GM19395 (cell line): ENCODE results near the gene CHMP3.
"Not testable (repeated sequence)": the region's sequence is repeated elsewhere in the genome, so short reads cannot be mapped to it uniquely, and the experiment has no call there.

Experiments used
- ATAC-seq: cut with Tn5 transposase; IDR thresholded peaks from one replicate; pipeline ENCODE4 v1.9.1; 2021; ENCODE audit warnings: mild to moderate bottlenecking, moderate library complexity; ENCODE audit not compliant: unreplicated experiment

CHMP3 gene

GRCh38 chr2:86562922-86563649, at the start of gene CHMP3:
CHMP3 (minus strand) TSS chr2:86563443; CDS start chr2:86563348, 95 bp downstream.
- peak; percentile 92 for ATAC-seq

GRCh38 chr2:86610871-86611270, 47.6 kb upstream of the CHMP3 start:
- no peak for ATAC-seq

- ATAC-seq: no peak
Observed at GRCh38 chr2:86608832-86609410, 45.7 kb upstream of the CHMP3 start.

- ATAC-seq: no peak
Observed at GRCh38 chr2:86603905-86604304, 40.7 kb upstream of the CHMP3 start.

- no peak for ATAC-seq
Observed at GRCh38 chr2:86598966-86599365, 35.7 kb upstream of the CHMP3 start.

- no peak for ATAC-seq
Observed at GRCh38 chr2:86596118-86596517, 32.9 kb upstream of the CHMP3 start.

- ATAC-seq: no peak
Observed at GRCh38 chr2:86593266-86593665, 30.0 kb upstream of the CHMP3 start.

- no peak for ATAC-seq
Observed at GRCh38 chr2:86592547-86593230, 29.4 kb upstream of the CHMP3 start.

GRCh38 chr2:86589701-86590100, 26.5 kb upstream of the CHMP3 start:
- not testable (repeated sequence) for ATAC-seq

- peak; percentile 78 for ATAC-seq
Observed at GRCh38 chr2:86584151-86584913, 21.1 kb upstream of the CHMP3 start.

GRCh38 chr2:86580560-86580959, 17.3 kb upstream of the CHMP3 start:
- no peak for ATAC-seq

- ATAC-seq: no peak
Observed at GRCh38 chr2:86577817-86578456, 14.7 kb upstream of the CHMP3 start.

- no peak for ATAC-seq
Observed at GRCh38 chr2:86570059-86570458, 6.8 kb upstream of the CHMP3 start.

- ATAC-seq: no peak
Observed at GRCh38 chr2:86566821-86567190, 3.6 kb upstream of the CHMP3 start.

- ATAC-seq: no peak
Observed at GRCh38 chr2:86566158-86566820, 3.0 kb upstream of the CHMP3 start.

GRCh38 chr2:86563650-86564061, 413 bp upstream of the CHMP3 start:
- no peak for ATAC-seq

- peak; percentile 17 for ATAC-seq
Observed at GRCh38 chr2:86562485-86562921, 740 bp downstream of the CHMP3 start.

GRCh38 chr2:86557836-86558235, 5.4 kb downstream of the CHMP3 start:
- no peak for ATAC-seq

GRCh38 chr2:86556508-86556907, 6.7 kb downstream of the CHMP3 start:
- ATAC-seq: no peak

- no peak for ATAC-seq
Observed at GRCh38 chr2:86552889-86553288, 10.4 kb downstream of the CHMP3 start.
